Neuronal stem cell (in vitro differentiated cells): ENCODE measurements around the gene CSAG1.
"Not testable (repeated sequence)": the region's sequence is repeated elsewhere in the genome, so short reads cannot be mapped to it uniquely, and the experiment has no call there.

Source experiments
- DNase-seq: peaks from one replicate; pipeline ENCODE4 v3.0.0-alpha.2; 2013; ENCODE audit warnings: low spot score
- H2AFZ ChIP-seq: one replicate; pipeline ENCODE4 v1.6.1; 2013; ENCODE audit warnings: mild to moderate bottlenecking, low read length, inconsistent platforms
- H2AK5ac ChIP-seq: 2 replicates; pipeline ENCODE4 v1.6.1; 2013; ENCODE audit warnings: low read depth, mild to moderate bottlenecking, inconsistent platforms, low read length, moderate library complexity, mixed read lengths
- H2BK120ac ChIP-seq: 2 replicates; pipeline ENCODE4 v1.6.1; 2013; ENCODE audit warnings: low read depth, mild to moderate bottlenecking, inconsistent platforms, low read length, moderate library complexity, mixed read lengths
- H2BK12ac ChIP-seq: one replicate; pipeline ENCODE4 v1.6.1; 2013; ENCODE audit warnings: low read length, inconsistent platforms
- H2BK15ac ChIP-seq: 2 replicates; pipeline ENCODE4 v1.6.1; 2013; ENCODE audit warnings: mild to moderate bottlenecking, low read length, inconsistent platforms, mixed read lengths
- H2BK5ac ChIP-seq: one replicate; pipeline ENCODE4 v1.6.1; 2013; ENCODE audit warnings: inconsistent platforms, mild to moderate bottlenecking, low read length, moderate library complexity
- H3K14ac ChIP-seq: one replicate; pipeline ENCODE4 v1.6.1; 2013; ENCODE audit warnings: low read length, inconsistent platforms
- H3K18ac ChIP-seq: 2 replicates; pipeline ENCODE4 v1.6.1; 2013; ENCODE audit warnings: low read length, inconsistent platforms
- H3K23ac ChIP-seq: 2 replicates; pipeline ENCODE4 v1.6.1; 2013; ENCODE audit warnings: low read depth, mild to moderate bottlenecking, mixed read lengths, low read length, inconsistent platforms; ENCODE audit not compliant: poor library complexity
- H3K27ac ChIP-seq: replicated peaks from 3 replicates; pipeline ENCODE4 v1.5.1; 2013; ENCODE audit warnings: low read length, inconsistent platforms
- H3K27me3 ChIP-seq, 3 experiments: 2 replicates each; pipeline ENCODE4 v1.6.1; 2013; ENCODE audit warnings: low read length in 3 of 3, mild to moderate bottlenecking in 2 of 3, inconsistent platforms in 1 of 3, low read depth in 1 of 3, mixed read lengths in 1 of 3, moderate library complexity in 1 of 3; ENCODE audit not compliant: control insufficient read depth in 3 of 3, insufficient read depth in 3 of 3
- H3K36me3 ChIP-seq, 2 donors: replicated peaks in 1 of 2; 2 replicates each; pipeline ENCODE4 v1.6.1; 2013; ENCODE audit warnings: low read length in 2 of 2; ENCODE audit not compliant: control insufficient read depth in 2 of 2, insufficient read depth in 2 of 2
- H3K4ac ChIP-seq: 2 replicates; pipeline ENCODE4 v1.6.1; 2013; ENCODE audit warnings: inconsistent platforms, mild to moderate bottlenecking, low read length, moderate library complexity
- H3K4me1 ChIP-seq, 2 donors: 1 replicate in 1 of 2; 2 replicates in 1 of 2; pipeline ENCODE4 v1.6.1; 2013; ENCODE audit warnings: low read length in 2 of 2, low read depth in 1 of 2; ENCODE audit not compliant: control insufficient read depth in 2 of 2, insufficient read depth in 1 of 2
- H3K4me2 ChIP-seq: one replicate; pipeline ENCODE4 v1.6.1; 2013; ENCODE audit warnings: mild to moderate bottlenecking, low read length, inconsistent platforms; ENCODE audit not compliant: insufficient read depth, poor library complexity, severe bottlenecking
- H3K4me3 ChIP-seq, 2 donors: 2 replicates each; pipeline ENCODE4 v1.5.1; 2013; ENCODE audit warnings: low read length in 2 of 2, mild to moderate bottlenecking in 2 of 2, inconsistent platforms in 1 of 2, moderate library complexity in 1 of 2
- H3K79me1 ChIP-seq: one replicate; pipeline ENCODE4 v1.6.1; 2013; ENCODE audit warnings: low read depth, mild to moderate bottlenecking, inconsistent platforms, low read length, moderate library complexity
- H3K9ac ChIP-seq: one replicate; pipeline ENCODE4 v1.6.1; 2013; ENCODE audit warnings: mild to moderate bottlenecking, low read depth, low read length, inconsistent platforms; ENCODE audit not compliant: poor library complexity
- H3K9me3 ChIP-seq, 2 donors: replicated peaks in 1 of 2; 2 replicates each; pipeline versions ENCODE3 to v1.6.1; 2013; ENCODE audit warnings: low read length in 2 of 2, mild to moderate bottlenecking in 2 of 2, inconsistent platforms in 1 of 2, low read depth in 1 of 2, mixed read lengths in 1 of 2, moderate library complexity in 1 of 2; ENCODE audit not compliant: control insufficient read depth in 2 of 2, insufficient read depth in 1 of 2
- H4K8ac ChIP-seq: one replicate; pipeline ENCODE4 v1.6.1; 2013; ENCODE audit warnings: low read depth, mild to moderate bottlenecking, inconsistent platforms, low read length, moderate library complexity
- H4K91ac ChIP-seq: one replicate; pipeline ENCODE4 v1.6.1; 2013; ENCODE audit warnings: low read length, low read depth, mild to moderate bottlenecking, inconsistent platforms; ENCODE audit not compliant: poor library complexity
- WGBS, 2 donors: extraction: QIAGEN DNeasy Blood & Tissue Kit; methylation state at CpG; one replicate each; pipeline ENCODE4 v1.1.7; 2013; ENCODE audit warnings: missing lambda C conversion rate in 2 of 2, mixed read lengths in 1 of 2; ENCODE audit not compliant: insufficient read length in 2 of 2, insufficient replicate concordance in 1 of 2; ENCODE audit errors: extremely low coverage in 2 of 2; 5-methylcytosine and 5-hydroxymethylcytosine counted together

The CSAG1 gene

GRCh38 chrX:152734143-152734858 lies 780 bp upstream of the CSAG1 start:
- H3K4me2 ChIP-seq, DNase-seq, H2BK12ac ChIP-seq, H2BK120ac ChIP-seq, H3K27me3 ChIP-seq, H3K9ac ChIP-seq, H2AK5ac ChIP-seq, H3K9me3 ChIP-seq, H3K36me3 ChIP-seq, H2AFZ ChIP-seq, H3K14ac ChIP-seq, H3K4me1 ChIP-seq, H2BK5ac ChIP-seq, H3K4ac ChIP-seq, H4K91ac ChIP-seq, H4K8ac ChIP-seq, H2BK15ac ChIP-seq, H3K18ac ChIP-seq, H3K79me1 ChIP-seq, H3K23ac ChIP-seq, H3K4me3 ChIP-seq, H3K27ac ChIP-seq: not testable (repeated sequence)
- no CpG with 5 or more reads among the region's 22 CpGs for WGBS, 2 donors

- Histone ChIP-seq H3K18ac (no peak overlapping the region), H3K79me1 (no peaks in the 10 kb centered on the region), H3K14ac (no peak overlapping the region), H3K27ac (no peak overlapping the region), H2AK5ac (no peak overlapping the region), H4K8ac (no peak overlapping the region), H2BK5ac (no peak overlapping the region), H3K4ac (no peak overlapping the region), H2BK12ac (no peak overlapping the region), H3K4me2 (no peak overlapping the region), H3K4me3 (no peak overlapping the region), H2BK120ac (no peak overlapping the region), H3K23ac (no peak overlapping the region), H3K27me3 (peaks cover 0 to 3% (median 0%) of the 10 kb centered on the region in 3 experiments), H3K36me3 (no peaks in the 10 kb centered on the region), H2AFZ (no peak overlapping the region), H3K4me1 (no peaks in the 10 kb centered on the region), H3K9ac (no peak overlapping the region), H2BK15ac (no peak overlapping the region), H4K91ac (no peak overlapping the region), H3K9me3 (no peaks in the 10 kb centered on the region)
- no CpG with 5 or more reads among the region's 7 CpGs for WGBS, 2 donors
- no peak for DNase-seq
These were observed 8.1 kb downstream of the CSAG1 start for GRCh38 chrX:152725409-152725808.

- H3K36me3 ChIP-seq, H3K18ac ChIP-seq, H3K9ac ChIP-seq, H3K4me2 ChIP-seq, H2BK5ac ChIP-seq, H2BK12ac ChIP-seq, H3K4me3 ChIP-seq, H3K27ac ChIP-seq, DNase-seq, H3K23ac ChIP-seq, H2AK5ac ChIP-seq, H3K4me1 ChIP-seq, H4K91ac ChIP-seq, H3K79me1 ChIP-seq, H4K8ac ChIP-seq, H3K27me3 ChIP-seq, H3K14ac ChIP-seq, H2BK15ac ChIP-seq, H3K4ac ChIP-seq, H2AFZ ChIP-seq, H3K9me3 ChIP-seq, H2BK120ac ChIP-seq: not testable (repeated sequence)
- no CpG with 5 or more reads among the region's 35 CpGs for WGBS, 2 donors
These were observed 19.4 kb downstream of the CSAG1 start, which contains the start of gene MAGEA2B for GRCh38 chrX:152713815-152714787. TSS of gene MAGEA2B (plus strand) at chrX:152714628. CDS start at chrX:152717107, 2,479 bp downstream.

GRCh38 chrX:152713195-152713594 lies 20.3 kb downstream of the CSAG1 start:
- H4K91ac ChIP-seq, H3K9me3 ChIP-seq, H3K4me1 ChIP-seq, H2BK12ac ChIP-seq, H4K8ac ChIP-seq, H2BK5ac ChIP-seq, H3K79me1 ChIP-seq, H3K27ac ChIP-seq, H2AFZ ChIP-seq, H3K4ac ChIP-seq, H3K18ac ChIP-seq, H3K23ac ChIP-seq, H3K4me3 ChIP-seq, H2BK15ac ChIP-seq, H3K14ac ChIP-seq, DNase-seq, H3K36me3 ChIP-seq, H2BK120ac ChIP-seq, H3K4me2 ChIP-seq, H3K9ac ChIP-seq, H3K27me3 ChIP-seq, H2AK5ac ChIP-seq: not testable (repeated sequence)
- WGBS, 2 donors: no CpG with 5 or more reads among the region's 5 CpGs
